Bladder microvascular endothelial cell (primary cell): ENCODE results near the gene ARGLU1. TPM values are rescaled to one million over a fixed set of nuclear protein-coding genes. Genes with fewer than 3 reads are reported as not detected.

Experiments
- total RNA-seq: library from RNA; depleted of rRNA; stranded (reverse); fragments of >200 nt; gene quantifications from 2 replicates; pipeline ENCODE4 v1.2.3, GENCODE V29; 2014

The ARGLU1 gene
- 39.3 and 73.4 TPM in 2 replicates for total RNA-seq

GRCh38 chr13:106567474-106568298, at the start of gene ARGLU1:
ARGLU1 (minus strand) TSS chr13:106568137; CDS start chr13:106567919, 218 bp downstream.

GRCh38 chr13:106535552-106536243, 32.2 kb downstream of the ARGLU1 start, which contains the start of gene EFNB2:
EFNB2 (minus strand) TSS chr13:106535662; CDS start chr13:106534964, 698 bp downstream.

Other genes with a start within 250 kb of the ARGLU1 start
- gene EFNB2, start 32.5 kb downstream of the ARGLU1 start, total RNA-seq = 42.6 and 55.8 TPM in 2 replicates